ENCODE measurements around the gene KRT3.

DNA sequence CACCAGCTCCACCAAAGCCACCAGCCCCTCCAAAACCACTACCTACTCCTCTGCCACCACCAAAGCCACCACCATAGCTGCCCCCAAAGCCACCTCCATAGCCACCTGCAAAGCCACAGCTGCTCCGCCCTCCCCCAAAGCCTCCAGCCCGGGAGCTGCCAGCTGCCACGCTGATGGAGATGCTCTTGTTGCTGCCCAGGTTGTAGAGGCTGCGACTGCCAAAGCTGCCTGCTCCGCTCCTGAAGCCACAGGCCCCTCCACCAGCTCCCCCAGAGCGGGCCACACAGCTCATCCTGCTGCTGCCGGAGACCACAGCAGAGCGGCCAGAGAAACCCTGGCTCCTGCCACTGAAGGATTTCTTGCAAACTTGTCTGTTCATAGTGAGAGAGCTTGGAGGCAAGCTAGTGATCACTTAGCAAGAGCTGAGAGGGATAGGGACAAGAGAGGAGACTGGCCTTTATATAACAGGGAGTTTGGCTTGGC, 19.0 kb downstream of the KRT3 start, which contains the start of gene KRT76:
- TF ChIP-seq ZNF24 (tag by site-specific recombination; IDR thresholded peaks at IDR 0.05) (no peak), ZNF274 (IDR thresholded peaks at IDR 0.05; ENCODE audit: low read length) (no peak), ZNF274 (tag by site-specific recombination; IDR thresholded peaks at IDR 0.05; ENCODE audit: borderline replicate concordance) (no peak)
- TF ChIP-seq, protein P1, sequence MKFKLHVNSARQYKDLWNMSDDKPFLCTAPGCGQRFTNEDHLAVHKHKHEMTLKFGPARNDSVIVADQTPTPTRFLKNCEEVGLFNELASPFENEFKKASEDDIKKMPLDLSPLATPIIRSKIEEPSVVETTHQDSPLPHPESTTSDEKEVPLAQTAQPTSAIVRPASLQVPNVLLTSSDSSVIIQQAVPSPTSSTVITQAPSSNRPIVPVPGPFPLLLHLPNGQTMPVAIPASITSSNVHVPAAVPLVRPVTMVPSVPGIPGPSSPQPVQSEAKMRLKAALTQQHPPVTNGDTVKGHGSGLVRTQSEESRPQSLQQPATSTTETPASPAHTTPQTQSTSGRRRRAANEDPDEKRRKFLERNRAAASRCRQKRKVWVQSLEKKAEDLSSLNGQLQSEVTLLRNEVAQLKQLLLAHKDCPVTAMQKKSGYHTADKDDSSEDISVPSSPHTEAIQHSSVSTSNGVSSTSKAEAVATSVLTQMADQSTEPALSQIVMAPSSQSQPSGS (tag by site-specific recombination; IDR thresholded peaks at IDR 0.05; ENCODE audit: low read depth), result no peak
- TF ChIP-seq, protein P2, sequence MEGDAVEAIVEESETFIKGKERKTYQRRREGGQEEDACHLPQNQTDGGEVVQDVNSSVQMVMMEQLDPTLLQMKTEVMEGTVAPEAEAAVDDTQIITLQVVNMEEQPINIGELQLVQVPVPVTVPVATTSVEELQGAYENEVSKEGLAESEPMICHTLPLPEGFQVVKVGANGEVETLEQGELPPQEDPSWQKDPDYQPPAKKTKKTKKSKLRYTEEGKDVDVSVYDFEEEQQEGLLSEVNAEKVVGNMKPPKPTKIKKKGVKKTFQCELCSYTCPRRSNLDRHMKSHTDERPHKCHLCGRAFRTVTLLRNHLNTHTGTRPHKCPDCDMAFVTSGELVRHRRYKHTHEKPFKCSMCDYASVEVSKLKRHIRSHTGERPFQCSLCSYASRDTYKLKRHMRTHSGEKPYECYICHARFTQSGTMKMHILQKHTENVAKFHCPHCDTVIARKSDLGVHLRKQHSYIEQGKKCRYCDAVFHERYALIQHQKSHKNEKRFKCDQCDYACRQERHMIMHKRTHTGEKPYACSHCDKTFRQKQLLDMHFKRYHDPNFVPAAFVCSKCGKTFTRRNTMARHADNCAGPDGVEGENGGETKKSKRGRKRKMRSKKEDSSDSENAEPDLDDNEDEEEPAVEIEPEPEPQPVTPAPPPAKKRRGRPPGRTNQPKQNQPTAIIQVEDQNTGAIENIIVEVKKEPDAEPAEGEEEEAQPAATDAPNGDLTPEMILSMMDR (tag by site-specific recombination; IDR thresholded peaks at IDR 0.05), result no peak
